ENCODE data around the gene RPS6KA2.
A peak's percentile ranks its signal among the peaks of the same experiment; 100 is the strongest.

The RPS6KA2 gene

GRCh38 chr6:166477647-166478365 lies 149.2 kb downstream of the RPS6KA2 start:
- peak in 1 of 3 donors; percentile 5 for DNase-seq

- DNase-seq = no peak
Measured at GRCh38 chr6:166476634-166477215, 150.3 kb downstream of the RPS6KA2 start.

GRCh38 chr6:166476061-166476591 lies 150.9 kb downstream of the RPS6KA2 start:
- DNase-seq = no peak

- DNase-seq = no peak
Measured at GRCh38 chr6:166474721-166475565, 152.1 kb downstream of the RPS6KA2 start.

- no peak for DNase-seq
Measured at GRCh38 chr6:166473886-166474571, 153.0 kb downstream of the RPS6KA2 start.

GRCh38 chr6:166472636-166473035 lies 154.4 kb downstream of the RPS6KA2 start:
- no peak for DNase-seq

- DNase-seq = no peak
Measured at GRCh38 chr6:166471797-166472260, 155.2 kb downstream of the RPS6KA2 start.

- no peak for DNase-seq
Measured at GRCh38 chr6:166470863-166471410, 156.1 kb downstream of the RPS6KA2 start.

- DNase-seq = no peak
Measured at GRCh38 chr6:166470029-166470862, 156.8 kb downstream of the RPS6KA2 start.

GRCh38 chr6:166469426-166469961 lies 157.6 kb downstream of the RPS6KA2 start:
- DNase-seq = no peak

- no peak for DNase-seq
Measured at GRCh38 chr6:166467436-166468000, 159.5 kb downstream of the RPS6KA2 start.

- DNase-seq = peak in 1 of 3 donors; percentile 3
Measured at GRCh38 chr6:166466178-166467122, 160.6 kb downstream of the RPS6KA2 start.

- no peak for DNase-seq
Measured at GRCh38 chr6:166465671-166466087, 161.4 kb downstream of the RPS6KA2 start.

- DNase-seq = no peak
Measured at GRCh38 chr6:166465003-166465399, 162.1 kb downstream of the RPS6KA2 start.

- no peak for DNase-seq
Measured at GRCh38 chr6:166464068-166465002, 162.7 kb downstream of the RPS6KA2 start.

GRCh38 chr6:166463359-166464067 lies 163.5 kb downstream of the RPS6KA2 start:
- DNase-seq = peak in 2 of 3 donors; percentile 6 to 8

- no peak for DNase-seq
Measured at GRCh38 chr6:166462461-166463135, 164.5 kb downstream of the RPS6KA2 start.
